Chondrocyte (in vitro differentiated cells): ENCODE data around the gene FILIP1L. TPM values are rescaled to one million over a fixed set of nuclear protein-coding genes. Genes with fewer than 3 reads are reported as not detected.

Experiments used
- DNase-seq: peaks from one replicate; pipeline ENCODE4 v3.0.0; 2021; ENCODE audit warnings: mixed read lengths, low spot score
- H3K27ac Mint-ChIP-seq: one replicate; pipeline ENCODE4 v1.8.0; 2021; ENCODE audit warnings: mild to moderate bottlenecking, moderate library complexity, mixed read lengths; ENCODE audit not compliant: unreplicated experiment
- H3K27me3 Mint-ChIP-seq: 2 replicates; pipeline ENCODE4 v1.8.0; 2021; ENCODE audit warnings: low read depth, mixed read lengths
- H3K36me3 Mint-ChIP-seq: 2 replicates; pipeline ENCODE4 v1.8.0; 2021; ENCODE audit warnings: low read depth, mixed read lengths
- H3K4me1 Mint-ChIP-seq: 2 replicates; pipeline ENCODE4 v1.8.0; 2021; ENCODE audit warnings: low read depth, mild to moderate bottlenecking, mixed read lengths
- H3K4me3 Mint-ChIP-seq: one replicate; pipeline ENCODE4 v1.8.0; 2021; ENCODE audit warnings: mild to moderate bottlenecking, moderate library complexity, mixed read lengths; ENCODE audit not compliant: unreplicated experiment
- H3K9me3 Mint-ChIP-seq: 2 replicates; pipeline ENCODE4 v1.8.0; 2021; ENCODE audit warnings: low read depth, mixed read lengths
- CTCF ChIP-seq: fragments of 200-600 bp; sonication (generic); IDR thresholded peaks from 2 replicates; pipeline ENCODE4 v1.5.0; 2021; ENCODE audit warnings: antibody characterized with exemption, mild to moderate bottlenecking, moderate library complexity
- total RNA-seq: library from RNA; stranded (reverse); gene quantifications from 3 replicates; pipeline ENCODE4 v1.2.1, GENCODE V29; 2021

Gene FILIP1L
- total RNA-seq, 1 donor from 2014 or later: 122 TPM

DNA sequence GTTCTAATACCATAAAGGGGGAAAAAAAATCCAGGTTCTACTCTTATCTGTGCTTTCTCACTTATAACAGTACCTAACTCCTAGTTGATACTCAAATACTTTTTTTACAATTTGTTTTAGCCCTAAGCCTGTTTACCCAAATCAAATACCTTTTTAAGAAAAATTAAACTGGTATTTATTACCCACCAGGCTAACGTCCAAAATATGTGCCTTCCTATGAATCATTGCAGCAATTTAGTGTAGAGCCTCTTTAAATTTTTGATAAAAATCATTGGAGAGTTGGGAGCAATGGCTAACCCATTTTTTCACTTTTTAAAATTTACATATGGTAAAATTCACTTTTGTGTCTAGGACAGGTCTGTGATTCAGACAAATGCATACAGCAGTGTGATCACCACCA is 27.9 kb downstream of the FILIP1L start:
- Mint-ChIP-seq H3K27me3 (no peaks in the 10 kb centered on the region), H3K27ac (peak overlapping the region; percentile 78), H3K36me3 (no peaks in the 10 kb centered on the region), H3K4me1 (peaks cover 81% of the 10 kb centered on the region), H3K4me3 (no peak overlapping the region), H3K9me3 (no peaks in the 10 kb centered on the region)
- no peak for DNase-seq
- no peak for TF ChIP-seq CTCF

- Mint-ChIP-seq H3K36me3 (no peaks in the 10 kb centered on the region), H3K27ac (no peak overlapping the region), H3K4me3 (no peak overlapping the region), H3K27me3 (no peaks in the 10 kb centered on the region), H3K4me1 (peaks cover 78% of the 10 kb centered on the region), H3K9me3 (no peaks in the 10 kb centered on the region)
- no peak for TF ChIP-seq CTCF
- DNase-seq: no peak
Observed at GRCh38 chr3:100084100-100084806, 30.0 kb downstream of the FILIP1L start.

GRCh38 chr3:100083209-100083608 is 31.1 kb downstream of the FILIP1L start:
- no peaks in the 10 kb centered on the region for H3K36me3 Mint-ChIP-seq
- no peak for TF ChIP-seq CTCF
- no peaks in the 10 kb centered on the region for H3K27me3 Mint-ChIP-seq
- DNase-seq: no peak
- no peaks in the 10 kb centered on the region for H3K9me3 Mint-ChIP-seq
- H3K4me3 Mint-ChIP-seq: no peak overlapping the region
- H3K4me1 Mint-ChIP-seq: peaks cover 69% of the 10 kb centered on the region
- peak overlapping the region; percentile 59 for H3K27ac Mint-ChIP-seq

DNA sequence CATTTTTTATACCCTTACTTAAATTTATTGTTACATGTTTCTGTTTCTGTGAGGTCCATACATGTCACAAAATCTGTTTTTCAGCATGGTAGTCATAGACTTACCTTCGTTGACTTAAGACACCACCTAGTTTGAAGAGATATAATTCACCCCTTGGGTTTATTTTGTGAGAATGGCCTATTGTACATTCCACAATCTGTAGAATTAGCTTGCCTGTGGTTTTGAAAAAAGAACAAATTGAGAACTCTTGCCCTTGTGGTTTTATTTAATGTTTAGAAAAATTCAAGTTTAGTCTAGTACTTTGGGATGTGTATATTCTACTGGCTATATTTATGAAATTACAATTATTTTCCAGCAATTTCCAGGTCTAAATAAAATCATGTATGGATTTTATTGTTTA is 31.6 kb downstream of the FILIP1L start:
- DNase-seq: no peak
- Mint-ChIP-seq H3K9me3 (no peaks in the 10 kb centered on the region), H3K27ac (peak overlapping the region; percentile 66), H3K27me3 (no peaks in the 10 kb centered on the region), H3K36me3 (no peaks in the 10 kb centered on the region), H3K4me3 (no peak overlapping the region), H3K4me1 (peaks cover 69% of the 10 kb centered on the region)
- TF ChIP-seq CTCF: no peak

GRCh38 chr3:100081986-100082692 is 32.2 kb downstream of the FILIP1L start:
- Mint-ChIP-seq H3K27me3 (no peaks in the 10 kb centered on the region), H3K4me1 (peaks cover 67% of the 10 kb centered on the region), H3K36me3 (no peaks in the 10 kb centered on the region), H3K4me3 (no peak overlapping the region), H3K27ac (peak overlapping the region; percentile 66), H3K9me3 (no peaks in the 10 kb centered on the region)
- DNase-seq: no peak
- no peak for TF ChIP-seq CTCF
